ENCODE data around the gene SHISA5.
"Not testable (repeated sequence)": the region's sequence is repeated elsewhere in the genome, so short reads cannot be mapped to it uniquely, and the experiment has no call there.

The SHISA5 gene

DNA sequence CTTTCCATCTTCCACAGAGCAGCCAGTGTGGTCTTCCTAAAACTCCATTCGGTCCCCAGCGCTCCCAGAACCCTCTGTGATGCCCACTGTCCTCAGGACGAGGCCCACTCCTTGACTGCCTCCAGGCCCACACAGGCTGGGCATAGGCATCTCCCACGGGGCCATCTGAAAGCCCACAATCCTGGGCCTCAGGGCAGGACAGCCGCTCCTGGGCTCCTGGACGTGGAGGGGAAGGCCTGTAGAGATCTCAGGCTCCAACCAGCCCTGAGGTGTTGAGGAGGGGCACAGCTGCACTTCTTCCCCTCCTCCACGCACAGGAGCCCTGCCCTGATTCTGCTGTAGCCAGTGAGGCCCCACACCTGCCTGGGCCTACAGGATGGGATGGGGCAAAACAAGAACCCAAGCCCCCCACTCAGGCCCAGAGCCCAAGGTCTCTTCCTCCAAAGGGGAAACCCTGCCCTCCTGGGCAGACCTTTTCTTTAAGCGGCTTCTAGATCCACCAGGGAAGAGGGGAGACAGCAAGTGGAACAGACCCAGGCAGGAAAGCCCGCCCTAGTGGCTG, 25.9 kb downstream of the SHISA5 start:
- DNase-seq (ENCODE audit: low spot score), result no peak

DNA sequence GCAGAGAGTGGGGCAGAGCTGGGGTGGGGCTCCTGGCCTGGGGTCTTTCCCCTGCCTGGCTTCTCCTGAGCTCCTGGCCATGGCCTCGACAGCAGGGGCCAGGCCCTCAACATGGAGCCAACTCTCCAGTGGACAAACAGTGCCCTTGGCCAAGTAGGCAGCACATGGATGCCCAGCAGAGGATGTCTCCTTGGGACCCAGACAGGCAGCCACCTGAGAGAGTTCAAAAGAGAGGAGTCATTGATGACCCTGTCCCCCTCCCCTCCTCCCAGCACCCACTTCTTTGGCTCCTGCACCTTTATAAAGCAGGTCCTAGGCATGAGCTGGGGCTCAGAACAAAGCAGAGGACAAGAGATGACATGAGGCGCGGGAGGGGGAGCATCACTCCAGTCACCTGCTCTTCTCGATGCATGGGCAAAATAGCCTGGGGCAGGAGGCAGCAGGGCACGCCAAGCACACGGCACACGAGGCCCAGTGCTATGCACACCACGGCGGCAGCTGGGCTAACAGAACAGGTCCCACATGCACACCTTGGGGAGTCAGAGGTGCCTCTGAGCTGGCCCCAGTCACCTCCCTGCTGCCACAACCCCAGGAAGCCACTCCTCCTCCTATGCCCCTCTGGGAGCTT, 27.4 kb downstream of the SHISA5 start:
- DNase-seq (ENCODE audit: low spot score), result no peak

DNA sequence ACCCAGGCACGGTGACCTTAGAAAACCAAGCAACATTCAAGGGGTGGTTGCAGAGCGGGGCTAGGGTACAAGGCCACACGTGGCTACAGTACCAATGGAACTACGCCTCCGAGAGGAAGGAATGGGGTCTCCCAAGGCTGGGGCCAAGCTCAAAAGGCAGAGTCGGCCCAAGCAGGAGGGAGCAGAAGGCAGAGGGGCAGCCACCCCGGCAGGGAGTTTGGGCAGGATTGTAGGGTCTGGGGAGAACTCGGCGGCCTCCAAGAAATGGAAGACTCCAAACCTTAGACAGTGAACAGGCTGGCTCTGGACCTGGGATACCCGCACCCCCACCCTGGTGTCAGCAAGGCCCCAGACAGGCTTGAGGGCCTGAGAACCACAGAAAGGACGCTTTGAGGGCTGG, 28.8 kb downstream of the SHISA5 start:
- no peak for DNase-seq (ENCODE audit: low spot score)

DNA sequence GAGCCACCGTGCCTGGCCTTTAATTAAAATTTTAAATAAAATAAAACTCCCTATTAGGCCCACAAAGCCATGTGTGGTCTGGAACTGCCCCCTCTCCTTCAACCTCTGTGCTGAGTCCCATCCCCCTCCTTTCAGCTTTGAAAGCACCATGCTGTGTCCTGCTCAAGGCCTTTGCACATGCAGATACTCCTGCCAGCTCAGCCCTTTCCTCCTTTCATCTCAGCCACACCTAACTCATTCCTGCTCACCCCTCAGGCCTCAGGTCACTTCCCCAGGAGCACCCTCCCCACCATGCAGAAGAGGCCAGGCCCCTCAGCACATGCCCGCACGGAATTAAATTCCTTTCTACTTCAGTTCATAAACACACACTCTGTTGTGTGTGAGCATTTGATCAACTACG, 29.4 kb downstream of the SHISA5 start:
- no peak for DNase-seq (ENCODE audit: low spot score)

DNA sequence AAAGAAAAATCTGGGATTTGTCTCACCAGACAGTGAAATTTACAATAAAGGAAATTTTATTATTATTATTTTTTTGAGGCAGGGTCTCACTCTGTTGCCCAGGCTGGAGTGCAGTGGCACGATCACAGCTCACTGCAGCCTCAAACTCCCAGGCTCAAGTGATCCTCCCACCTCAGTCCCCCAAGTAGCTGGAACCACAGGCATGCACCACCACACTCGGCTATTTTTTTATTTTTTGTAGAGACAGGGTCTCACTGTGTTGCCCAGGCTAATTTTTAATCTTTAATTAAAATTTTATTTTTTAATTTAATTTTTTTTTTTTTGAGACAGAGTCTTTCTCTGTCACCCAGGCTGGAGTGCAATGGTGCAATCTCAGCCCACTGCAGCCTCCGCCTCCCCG, 29.9 kb downstream of the SHISA5 start:
- not testable (repeated sequence) for DNase-seq (ENCODE audit: low spot score)

DNA sequence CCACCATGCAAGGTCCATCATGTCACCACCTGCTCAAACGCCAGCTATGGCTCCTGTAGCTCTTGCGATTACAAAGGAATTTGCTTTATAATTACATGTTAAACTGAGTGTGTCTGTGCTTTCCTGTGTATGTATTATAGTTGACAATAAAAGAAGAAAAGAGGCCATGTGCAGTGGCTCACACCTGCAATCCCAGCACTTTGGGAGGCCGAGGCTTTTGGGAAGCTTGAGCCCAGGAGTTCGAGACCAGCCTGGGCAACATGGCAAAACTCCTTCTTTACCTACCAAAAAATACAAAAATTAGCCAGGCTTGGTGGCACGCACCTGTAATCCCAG, 30.4 kb downstream of the SHISA5 start:
- no peak for DNase-seq (ENCODE audit: low spot score)

DNA sequence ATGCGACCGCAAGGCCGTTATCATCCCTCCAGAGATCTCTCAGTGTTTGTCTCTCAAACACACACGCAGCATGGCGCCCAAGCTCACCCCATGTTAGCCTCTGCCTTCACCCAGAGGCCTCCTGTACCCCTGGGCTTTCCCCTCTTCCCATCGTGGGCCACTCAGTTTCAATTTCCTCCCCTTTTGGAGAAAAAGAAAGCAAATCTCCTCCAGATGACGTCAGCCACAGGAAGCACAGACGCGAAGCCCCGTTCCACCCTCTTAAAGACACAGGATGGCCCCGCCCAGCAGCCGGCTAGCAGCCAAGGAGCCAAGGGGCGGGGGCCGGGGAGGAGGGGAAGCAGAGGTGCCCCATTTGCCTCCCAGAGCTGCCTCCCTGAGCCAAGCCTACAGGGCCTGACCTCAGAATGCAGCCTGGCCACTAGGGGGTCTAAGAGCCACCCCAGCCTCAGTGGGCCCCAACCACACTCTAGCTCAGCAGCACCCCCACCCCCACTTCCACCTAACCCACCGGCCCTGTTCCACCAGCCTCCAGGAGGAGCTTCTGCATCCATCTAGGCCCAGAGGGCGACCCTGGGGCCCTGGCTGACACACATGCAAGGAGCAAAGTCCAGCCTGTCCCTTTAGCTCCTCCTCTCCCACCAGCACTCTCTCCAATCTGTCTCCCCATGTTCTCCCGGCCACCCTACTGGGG, 30.9 kb downstream of the SHISA5 start:
- DNase-seq (ENCODE audit: low spot score), result peak; percentile 93

DNA sequence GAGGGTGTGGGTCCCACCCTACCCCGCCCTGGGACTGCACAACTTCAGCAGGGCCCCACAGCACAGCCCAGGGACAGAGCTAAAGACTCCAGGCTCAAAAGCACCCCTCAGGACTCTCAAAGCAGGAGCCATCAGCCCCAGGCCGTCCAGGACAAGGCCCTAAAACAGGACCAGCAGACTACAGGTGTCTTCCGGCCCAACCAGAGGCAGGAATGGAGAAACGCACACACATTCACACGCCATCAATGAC, 31.4 kb downstream of the SHISA5 start:
- DNase-seq (ENCODE audit: low spot score), result no peak

DNA sequence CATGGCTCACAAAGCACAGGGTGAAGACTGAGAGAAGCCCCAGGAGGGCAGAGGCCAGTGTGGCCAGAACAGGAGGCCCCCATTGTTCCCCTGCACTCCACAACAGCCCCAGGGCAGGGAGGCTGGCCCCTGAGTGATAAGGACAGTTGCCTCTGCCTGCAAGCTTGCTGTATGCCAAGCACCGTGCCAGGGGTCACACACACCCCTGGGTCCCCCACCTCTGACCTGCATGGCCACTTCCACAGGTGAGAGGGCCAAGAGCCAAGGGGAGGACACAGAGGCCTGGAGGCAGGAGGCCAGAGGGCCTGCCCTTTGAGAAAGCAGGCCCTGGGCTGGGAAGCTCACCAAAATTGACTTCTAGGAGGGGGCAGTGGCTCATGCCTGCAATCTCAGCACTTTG, 33.7 kb downstream of the SHISA5 start:
- no peak for DNase-seq (ENCODE audit: low spot score)

DNA sequence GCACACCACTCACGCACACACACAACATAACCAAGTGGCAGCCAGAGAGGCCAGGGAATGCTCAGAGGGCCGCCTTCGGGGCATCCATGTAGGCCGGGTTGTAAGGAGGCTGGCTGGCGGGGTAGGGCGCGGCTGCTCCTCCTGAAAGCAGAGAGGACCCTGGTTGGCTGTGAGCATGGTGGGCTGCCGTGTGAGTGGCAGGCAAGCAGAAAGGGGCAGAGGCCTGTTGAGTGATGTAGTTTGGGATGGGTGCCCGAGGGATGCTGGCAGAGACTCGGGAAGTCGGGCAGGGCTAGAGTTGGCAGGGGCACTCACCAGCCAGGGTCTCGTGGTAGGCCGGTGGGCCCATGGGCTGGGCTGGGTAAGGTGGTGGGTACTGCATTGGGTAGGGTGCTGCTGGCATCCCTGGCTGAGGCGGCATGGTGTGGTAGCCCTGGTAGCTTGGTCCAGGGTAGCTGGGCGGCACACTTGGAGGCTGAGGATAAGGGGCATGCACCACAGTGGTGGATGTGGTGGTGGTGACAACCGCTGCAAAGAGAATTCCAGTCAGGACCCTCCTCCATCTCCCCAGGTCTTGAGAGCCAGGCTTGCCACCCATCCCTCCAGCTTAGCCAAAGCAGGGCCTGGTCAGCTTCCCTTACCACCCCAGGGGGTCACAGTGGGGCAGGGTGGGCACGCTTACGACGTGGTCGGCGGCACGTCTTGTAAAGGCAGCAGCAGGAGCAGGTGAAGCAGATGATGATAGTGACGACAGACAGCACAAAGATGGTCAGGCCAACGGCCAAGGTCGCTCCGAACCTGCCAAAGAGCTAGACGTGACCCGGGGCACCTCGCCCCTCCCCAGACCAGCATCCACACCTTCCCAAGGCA, 34.7 kb downstream of the SHISA5 start:
- no peak for DNase-seq (ENCODE audit: low spot score)

DNA sequence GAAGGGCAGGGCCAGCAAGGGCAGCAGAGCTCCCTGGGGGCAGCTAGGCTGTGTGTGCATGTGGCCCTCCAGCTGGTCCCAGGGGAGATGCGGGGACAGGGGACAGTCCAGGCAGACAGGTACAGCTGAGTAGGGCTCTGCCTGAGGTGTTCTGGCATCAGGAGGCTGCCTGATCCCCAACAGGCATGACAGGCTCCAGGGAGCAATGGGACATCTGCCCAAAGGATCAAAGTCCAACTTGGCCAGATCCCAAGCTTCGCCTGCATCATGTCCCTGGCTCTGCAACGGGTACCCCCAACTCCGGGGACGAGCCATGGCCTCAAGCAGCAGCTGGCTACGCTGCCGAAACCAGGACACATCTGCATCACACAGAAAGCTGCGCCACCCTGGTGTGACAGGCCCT, 35.6 kb downstream of the SHISA5 start:
- no peak for DNase-seq (ENCODE audit: low spot score)

DNA sequence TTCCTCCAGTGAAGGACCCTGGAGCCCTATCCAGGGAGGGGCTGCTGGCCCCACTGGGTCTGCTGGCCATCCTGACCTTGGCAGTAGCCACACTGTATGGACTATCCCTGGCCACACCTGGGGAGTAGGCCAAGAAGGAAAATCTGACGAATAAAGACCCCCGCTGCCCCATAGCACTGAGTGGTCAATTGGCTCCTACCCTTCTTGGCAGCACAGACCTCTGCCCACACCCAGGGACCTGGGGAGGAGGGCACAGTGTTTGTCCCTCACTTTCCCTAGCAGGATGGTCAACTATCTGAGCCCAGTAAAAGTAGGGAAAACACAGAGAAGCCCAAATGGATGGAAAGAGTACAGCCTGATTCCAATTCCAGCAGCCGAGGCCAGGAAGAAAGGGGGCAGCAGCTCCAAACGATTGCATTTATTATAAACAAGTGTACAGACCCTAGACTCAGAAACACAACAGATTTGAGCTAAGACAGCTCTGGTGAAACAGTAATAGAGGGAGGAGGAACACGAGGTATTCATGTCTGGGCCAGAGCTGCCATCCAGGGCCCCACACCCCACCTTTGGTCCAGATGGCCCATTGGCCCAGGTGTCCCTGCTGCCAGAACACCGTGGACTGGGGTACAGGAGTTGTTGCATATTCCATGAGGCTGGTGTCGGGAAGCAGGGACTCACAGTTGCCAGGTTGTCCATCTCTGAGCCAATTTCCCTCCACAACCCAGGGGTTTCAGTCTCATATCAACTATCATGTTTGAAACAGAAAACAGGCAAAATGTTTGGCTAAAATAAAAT, 36.3 kb downstream of the SHISA5 start:
- no peak for DNase-seq (ENCODE audit: low spot score)

DNA sequence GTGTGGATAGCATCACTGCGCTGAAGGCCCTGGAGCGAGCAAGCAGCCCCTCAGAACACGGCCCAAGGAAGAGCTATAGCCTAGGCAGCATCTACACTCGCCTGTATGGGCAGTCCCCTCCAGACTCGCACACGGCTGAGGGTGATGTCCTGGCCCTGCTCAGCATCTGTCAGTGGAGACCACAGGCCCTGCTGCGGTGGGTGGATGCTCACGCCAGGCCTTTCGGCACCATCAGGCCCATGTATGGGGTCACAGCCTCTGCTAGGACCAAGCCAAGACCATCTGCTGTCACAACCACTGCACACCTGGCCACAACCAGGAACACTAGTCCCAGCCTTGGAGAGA, 36.9 kb downstream of the SHISA5 start:
- DNase-seq (ENCODE audit: low spot score), result no peak

DNA sequence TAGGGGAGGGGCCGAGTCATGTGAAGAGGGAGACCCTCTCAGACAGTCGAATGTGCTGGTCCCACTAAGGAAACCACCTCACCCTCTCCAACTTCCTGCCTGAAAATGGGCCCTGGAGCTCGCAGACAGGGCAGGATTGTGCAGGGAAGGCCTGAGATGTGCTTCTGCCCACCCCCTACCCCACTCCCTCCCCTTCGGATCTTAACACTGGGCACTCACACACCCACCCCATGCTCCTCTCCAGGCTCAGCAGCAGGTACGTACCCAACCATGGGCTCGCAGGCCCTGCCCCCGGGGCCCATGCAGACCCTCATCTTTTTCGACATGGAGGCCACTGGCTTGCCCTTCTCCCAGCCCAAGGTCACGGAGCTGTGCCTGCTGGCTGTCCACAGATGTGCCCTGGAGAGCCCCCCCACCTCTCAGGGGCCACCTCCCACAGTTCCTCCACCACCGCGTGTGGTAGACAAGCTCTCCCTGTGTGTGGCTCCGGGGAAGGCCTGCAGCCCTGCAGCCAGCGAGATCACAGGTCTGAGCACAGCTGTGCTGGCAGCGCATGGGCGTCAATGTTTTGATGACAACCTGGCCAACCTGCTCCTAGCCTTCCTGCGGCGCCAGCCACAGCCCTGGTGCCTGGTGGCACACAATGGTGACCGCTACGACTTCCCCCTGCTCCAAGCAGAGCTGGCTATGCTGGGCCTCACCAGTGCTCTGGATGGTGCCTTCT, 37.4 kb downstream of the SHISA5 start:
- no peak for DNase-seq (ENCODE audit: low spot score)

DNA sequence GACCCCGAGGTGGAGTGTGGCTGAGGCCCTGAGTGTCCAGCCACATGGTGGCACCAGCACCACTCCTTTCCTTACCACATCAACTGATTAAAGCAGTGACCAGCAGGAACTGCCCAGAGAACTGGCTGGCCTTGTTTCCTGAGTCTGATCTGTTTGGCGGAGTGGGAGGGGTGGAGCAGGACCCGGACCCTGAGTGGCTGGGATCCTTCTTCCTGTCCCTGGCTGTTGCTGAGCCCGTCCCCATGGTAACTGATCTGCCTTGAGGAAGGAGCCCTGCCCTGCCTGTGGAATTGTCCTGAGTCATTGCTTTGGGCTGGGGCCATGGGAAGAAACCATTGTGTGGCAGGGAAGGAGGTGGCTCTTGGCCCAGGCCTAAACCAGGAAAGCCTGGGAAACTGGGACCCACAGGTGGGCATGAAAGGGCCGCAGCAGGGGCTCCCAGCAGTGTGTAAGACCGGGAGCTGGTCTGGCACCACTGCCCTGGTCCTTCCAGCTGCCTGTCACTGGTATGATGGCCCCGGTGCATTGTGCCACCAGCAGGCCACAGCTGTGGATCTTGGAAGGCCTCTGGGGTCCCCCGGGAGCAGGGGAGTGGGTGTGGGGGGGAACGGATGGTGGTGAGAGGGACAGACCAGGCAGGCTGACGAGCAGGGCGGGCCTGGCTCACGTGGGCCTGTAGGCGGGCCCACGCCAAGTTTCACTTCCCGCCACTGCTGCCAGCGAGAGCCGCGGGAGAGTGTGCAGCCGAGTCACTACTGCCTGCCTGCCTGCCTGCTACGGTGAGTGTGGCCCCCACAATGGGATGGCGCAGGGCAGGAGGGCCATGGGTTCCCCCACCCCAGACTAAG, 38.2 kb downstream of the SHISA5 start:
- DNase-seq (ENCODE audit: low spot score), result peak; percentile 100

DNA sequence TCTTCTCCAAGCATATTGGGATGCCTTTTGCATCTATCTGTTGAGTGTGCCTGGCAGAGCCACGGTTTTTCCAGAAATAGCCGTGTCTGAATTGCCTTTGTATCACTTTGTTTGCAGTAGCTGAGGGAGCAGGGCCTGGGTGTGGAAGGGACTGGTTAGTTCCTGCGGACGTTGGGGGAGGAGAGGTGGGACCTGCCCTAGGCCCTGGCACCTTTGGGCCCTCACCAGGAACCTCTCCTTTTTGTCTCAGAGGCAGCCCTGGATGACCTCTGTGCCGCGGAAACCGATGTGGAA, 38.8 kb downstream of the SHISA5 start:
- no peak for DNase-seq (ENCODE audit: low spot score)

DNA sequence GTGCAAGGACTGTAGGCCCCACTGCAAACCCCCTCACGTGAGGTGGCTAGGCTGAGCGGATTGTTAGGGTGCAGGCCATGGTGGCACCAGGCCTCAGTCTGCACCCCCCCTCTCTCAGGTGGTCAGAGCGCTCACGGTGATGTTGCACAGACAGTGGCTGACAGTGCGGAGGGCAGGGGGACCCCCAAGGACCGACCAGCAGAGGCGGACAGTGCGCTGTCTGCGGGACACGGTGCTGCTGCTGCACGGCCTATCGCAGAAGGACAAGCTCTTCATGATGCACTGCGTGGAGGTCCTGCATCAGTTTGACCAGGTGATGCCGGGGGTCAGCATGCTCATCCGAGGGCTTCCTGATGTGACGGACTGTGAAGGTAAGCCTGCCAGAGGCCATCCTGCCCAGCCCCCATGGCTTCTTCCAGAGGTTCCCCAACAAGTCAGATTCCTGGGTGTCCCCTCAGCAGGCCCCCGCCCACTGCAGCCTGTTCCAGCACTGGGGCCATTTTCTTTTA, 39.2 kb downstream of the SHISA5 start:
- DNase-seq (ENCODE audit: low spot score), result no peak

DNA sequence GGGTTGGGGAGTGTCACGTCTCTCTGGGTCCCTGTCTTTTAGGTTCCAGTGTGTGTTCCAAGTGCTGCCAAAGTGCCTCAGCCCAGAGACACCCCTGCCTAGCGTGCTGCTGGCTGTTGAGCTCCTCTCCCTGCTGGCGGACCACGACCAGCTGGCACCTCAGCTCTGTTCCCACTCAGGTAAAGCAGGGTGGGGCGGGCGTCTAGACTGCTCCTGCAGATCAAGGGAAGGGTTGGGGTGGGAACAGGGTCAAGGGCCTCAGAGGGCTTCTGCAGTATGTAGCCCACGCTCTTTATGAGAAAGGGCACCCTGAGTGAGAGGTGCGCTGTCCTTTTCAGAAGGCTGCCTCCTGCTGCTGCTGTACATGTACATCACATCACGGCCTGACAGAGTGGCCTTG, 40.3 kb downstream of the SHISA5 start:
- DNase-seq (ENCODE audit: low spot score), result no peak

DNA sequence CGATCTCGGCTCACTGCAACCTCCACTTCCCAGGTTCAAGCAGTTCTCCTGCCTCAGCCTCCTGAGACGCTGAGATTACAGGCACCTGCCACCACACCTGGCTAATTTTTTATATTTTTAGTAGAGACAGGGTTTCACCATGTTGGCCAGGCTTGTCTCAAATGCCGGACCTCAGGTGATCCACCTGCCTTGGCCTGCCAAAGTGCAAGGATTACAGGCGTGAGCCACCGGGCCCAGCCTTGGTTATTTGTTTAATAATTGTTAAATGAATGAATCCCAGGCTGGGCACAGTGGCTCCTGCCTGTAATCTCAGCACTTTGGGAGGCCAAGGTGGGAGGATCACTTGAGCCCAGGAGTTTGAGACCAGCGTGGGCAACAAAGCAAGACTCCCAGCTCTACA, 42.2 kb downstream of the SHISA5 start:
- not testable (repeated sequence) for DNase-seq (ENCODE audit: low spot score)

DNA sequence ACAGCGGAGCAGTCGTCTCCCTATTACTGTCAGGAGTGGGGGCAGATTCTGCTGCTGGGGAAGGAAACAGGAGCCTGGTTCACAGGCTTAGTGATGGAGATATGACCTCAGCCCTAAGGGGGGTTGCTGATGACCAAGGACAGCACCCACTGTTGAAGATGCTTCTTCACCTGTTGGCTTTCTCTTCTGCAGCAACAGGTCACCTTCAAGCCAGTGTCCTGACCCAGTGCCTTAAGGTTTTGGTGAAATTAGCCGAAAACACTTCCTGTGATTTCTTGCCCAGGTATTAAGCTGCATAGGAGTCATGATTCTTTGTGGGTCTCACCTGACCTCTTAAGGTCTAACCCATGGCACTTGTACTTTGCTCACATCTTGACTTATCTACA, 43.5 kb downstream of the SHISA5 start:
- DNase-seq (ENCODE audit: low spot score), result no peak
